WTC11 (cell line): ENCODE data around the gene FAHD1. TPM values are rescaled to one million over a fixed set of nuclear protein-coding genes. Genes with fewer than 3 reads are reported as not detected.

Source experiments
- ELF4 ChIP-seq: sonication (generic); formaldehyde crosslinking; IDR thresholded peaks from 2 replicates; pipeline ENCODE4 v1.8.1; 2022; ENCODE audit warnings: low read depth, mild to moderate bottlenecking, moderate library complexity, missing genetic modification reagents
- FOXK1 ChIP-seq: sonication (generic); formaldehyde crosslinking; IDR thresholded peaks from 2 replicates; pipeline ENCODE4 v1.8.0; 2022; ENCODE audit warnings: mild to moderate bottlenecking, moderate library complexity, missing genetic modification reagents
- GRHL2 ChIP-seq: fragments of 250-450 bp; sonication (Bioruptor Pico); IDR thresholded peaks from 2 replicates; pipeline ENCODE4 v1.8.0; 2022; ENCODE audit warnings: mild to moderate bottlenecking, moderate library complexity; ENCODE audit not compliant: insufficient replicate concordance, severe bottlenecking
- IRF2 ChIP-seq: sonication (generic); formaldehyde crosslinking; IDR thresholded peaks from 2 replicates; pipeline ENCODE4 v1.8.0; 2022; ENCODE audit warnings: low read depth, missing genetic modification reagents, borderline replicate concordance
- KAT7 ChIP-seq: sonication (generic); formaldehyde crosslinking; IDR thresholded peaks from 2 replicates; pipeline ENCODE4 v1.8.1; 2023; ENCODE audit warnings: missing genetic modification reagents, mild to moderate bottlenecking, borderline replicate concordance
- MXD4 ChIP-seq: fragments of 250-450 bp; sonication (Bioruptor Pico); IDR thresholded peaks from 2 replicates; pipeline ENCODE4 v1.8.0; 2021; ENCODE audit warnings: mild to moderate bottlenecking, moderate library complexity, borderline replicate concordance
- SMAD4 ChIP-seq: sonication (generic); formaldehyde crosslinking; IDR thresholded peaks from 2 replicates; pipeline ENCODE4 v1.8.0; 2022; ENCODE audit warnings: mild to moderate bottlenecking, missing genetic modification reagents
- TEAD1 ChIP-seq: sonication (generic); formaldehyde crosslinking; IDR thresholded peaks from 2 replicates; pipeline ENCODE4 v1.8.0; 2022; ENCODE audit warnings: mild to moderate bottlenecking, missing genetic modification reagents
- ZNF263 ChIP-seq: sonication (generic); formaldehyde crosslinking; IDR thresholded peaks from 2 replicates; pipeline ENCODE4 v1.8.1; 2022; ENCODE audit warnings: low read depth, mild to moderate bottlenecking, moderate library complexity, missing genetic modification reagents
- total RNA-seq: library from RNA; stranded (reverse); gene quantifications from 3 replicates; pipeline ENCODE4 v1.2.3, GENCODE V29; 2021
- TF ChIP-seq, protein P1 (sequence below): sonication (generic); formaldehyde crosslinking; conservative IDR thresholded peaks from 2 replicates; pipeline ENCODE4 v1.8.1; 2023; ENCODE audit warnings: mild to moderate bottlenecking, low read depth, missing genetic modification reagents, moderate library complexity
- TF ChIP-seq, protein P2 (sequence below): sonication (generic); formaldehyde crosslinking; IDR thresholded peaks from 2 replicates; pipeline ENCODE4 v1.8.1; 2022; ENCODE audit warnings: mild to moderate bottlenecking, missing genetic modification reagents, moderate library complexity, borderline replicate concordance
- TF ChIP-seq, protein P3 (sequence below): fragments of 200-600 bp; IDR thresholded peaks from 2 replicates; pipeline ENCODE4 v1.8.0; 2022; ENCODE audit warnings: antibody characterized with exemption
- TF ChIP-seq, protein P4 (sequence below): sonication (generic); formaldehyde crosslinking; IDR thresholded peaks from 2 replicates; pipeline ENCODE4 v1.8.1; 2022; ENCODE audit warnings: mild to moderate bottlenecking, moderate library complexity, missing genetic modification reagents
- TF ChIP-seq, protein P5 (sequence below): sonication (generic); formaldehyde crosslinking; IDR thresholded peaks from 2 replicates; pipeline ENCODE4 v1.8.0; 2022; ENCODE audit warnings: mild to moderate bottlenecking, missing genetic modification reagents
- TF ChIP-seq, protein P6 (sequence below): sonication (generic); formaldehyde crosslinking; IDR thresholded peaks from 2 replicates; pipeline ENCODE4 v1.8.1; 2022; ENCODE audit warnings: low read depth, missing genetic modification reagents, borderline replicate concordance

Gene FAHD1
- total RNA-seq, 1 experiment from 2014 or later = 14.3 TPM

DNA sequence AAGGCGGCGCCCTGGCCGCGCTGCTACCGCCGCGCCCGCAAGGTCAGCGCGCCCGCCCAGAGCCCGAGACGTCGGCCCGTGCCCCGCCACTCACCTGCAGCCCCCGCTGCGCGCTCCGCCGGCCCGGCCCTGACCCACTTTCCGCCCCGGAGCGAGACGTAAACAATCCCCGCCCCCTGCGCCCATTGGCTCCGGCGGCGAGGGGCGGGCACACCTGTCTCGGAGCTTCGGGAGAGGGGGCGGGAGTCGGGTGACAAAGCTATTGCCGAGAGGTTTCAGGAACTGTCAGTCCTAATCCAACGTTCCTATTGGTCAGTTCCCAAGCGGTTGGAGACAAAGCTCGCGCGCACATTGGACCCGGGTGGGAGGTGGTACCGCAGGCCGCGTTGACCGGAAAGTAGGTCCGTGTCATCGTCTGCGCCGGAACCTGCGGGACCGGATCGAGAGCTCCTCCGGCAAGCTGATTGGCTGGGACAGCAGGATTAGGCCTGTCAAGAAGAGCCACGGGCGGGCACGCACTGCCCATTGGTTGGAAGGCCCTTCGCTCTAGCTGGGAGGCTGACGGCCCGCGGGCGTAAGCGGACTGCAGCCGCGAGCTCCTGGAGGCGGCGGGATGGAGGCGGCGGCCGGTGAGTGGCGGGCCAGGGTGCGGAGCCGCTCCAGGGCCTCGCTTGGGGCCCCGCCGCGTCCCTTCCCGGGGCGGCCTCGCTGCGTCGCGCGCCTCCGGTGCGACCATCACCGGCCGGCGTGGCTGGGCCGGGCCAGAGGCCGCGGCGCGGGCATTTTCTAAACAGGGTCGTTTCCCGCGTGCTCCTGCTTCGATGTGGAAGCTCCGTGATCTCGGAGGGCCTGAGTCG is 44.4 kb upstream of the FAHD1 start, which contains the start of the genes NUBP2 and SPSB3 (continued):
- TF ChIP-seq, protein P1, sequence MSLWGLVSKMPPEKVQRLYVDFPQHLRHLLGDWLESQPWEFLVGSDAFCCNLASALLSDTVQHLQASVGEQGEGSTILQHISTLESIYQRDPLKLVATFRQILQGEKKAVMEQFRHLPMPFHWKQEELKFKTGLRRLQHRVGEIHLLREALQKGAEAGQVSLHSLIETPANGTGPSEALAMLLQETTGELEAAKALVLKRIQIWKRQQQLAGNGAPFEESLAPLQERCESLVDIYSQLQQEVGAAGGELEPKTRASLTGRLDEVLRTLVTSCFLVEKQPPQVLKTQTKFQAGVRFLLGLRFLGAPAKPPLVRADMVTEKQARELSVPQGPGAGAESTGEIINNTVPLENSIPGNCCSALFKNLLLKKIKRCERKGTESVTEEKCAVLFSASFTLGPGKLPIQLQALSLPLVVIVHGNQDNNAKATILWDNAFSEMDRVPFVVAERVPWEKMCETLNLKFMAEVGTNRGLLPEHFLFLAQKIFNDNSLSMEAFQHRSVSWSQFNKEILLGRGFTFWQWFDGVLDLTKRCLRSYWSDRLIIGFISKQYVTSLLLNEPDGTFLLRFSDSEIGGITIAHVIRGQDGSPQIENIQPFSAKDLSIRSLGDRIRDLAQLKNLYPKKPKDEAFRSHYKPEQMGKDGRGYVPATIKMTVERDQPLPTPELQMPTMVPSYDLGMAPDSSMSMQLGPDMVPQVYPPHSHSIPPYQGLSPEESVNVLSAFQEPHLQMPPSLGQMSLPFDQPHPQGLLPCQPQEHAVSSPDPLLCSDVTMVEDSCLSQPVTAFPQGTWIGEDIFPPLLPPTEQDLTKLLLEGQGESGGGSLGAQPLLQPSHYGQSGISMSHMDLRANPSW (CRISPR knock-in tag) = no peak
- TF ChIP-seq, protein P2, sequence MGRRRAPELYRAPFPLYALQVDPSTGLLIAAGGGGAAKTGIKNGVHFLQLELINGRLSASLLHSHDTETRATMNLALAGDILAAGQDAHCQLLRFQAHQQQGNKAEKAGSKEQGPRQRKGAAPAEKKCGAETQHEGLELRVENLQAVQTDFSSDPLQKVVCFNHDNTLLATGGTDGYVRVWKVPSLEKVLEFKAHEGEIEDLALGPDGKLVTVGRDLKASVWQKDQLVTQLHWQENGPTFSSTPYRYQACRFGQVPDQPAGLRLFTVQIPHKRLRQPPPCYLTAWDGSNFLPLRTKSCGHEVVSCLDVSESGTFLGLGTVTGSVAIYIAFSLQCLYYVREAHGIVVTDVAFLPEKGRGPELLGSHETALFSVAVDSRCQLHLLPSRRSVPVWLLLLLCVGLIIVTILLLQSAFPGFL = no peak
- TF ChIP-seq MXD4 (no peak), SMAD4 (CRISPR knock-in tag) (no peak), TEAD1 (CRISPR knock-in tag) (no peak), IRF2 (CRISPR knock-in tag) (no peak), FOXK1 (CRISPR knock-in tag) (peak; percentile 97), ZNF263 (CRISPR knock-in tag) (no peak), ELF4 (CRISPR knock-in tag) (no peak), GRHL2 (CRISPR knock-in tag) (no peak), KAT7 (CRISPR knock-in tag) (no peak)
- TF ChIP-seq, protein P3, sequence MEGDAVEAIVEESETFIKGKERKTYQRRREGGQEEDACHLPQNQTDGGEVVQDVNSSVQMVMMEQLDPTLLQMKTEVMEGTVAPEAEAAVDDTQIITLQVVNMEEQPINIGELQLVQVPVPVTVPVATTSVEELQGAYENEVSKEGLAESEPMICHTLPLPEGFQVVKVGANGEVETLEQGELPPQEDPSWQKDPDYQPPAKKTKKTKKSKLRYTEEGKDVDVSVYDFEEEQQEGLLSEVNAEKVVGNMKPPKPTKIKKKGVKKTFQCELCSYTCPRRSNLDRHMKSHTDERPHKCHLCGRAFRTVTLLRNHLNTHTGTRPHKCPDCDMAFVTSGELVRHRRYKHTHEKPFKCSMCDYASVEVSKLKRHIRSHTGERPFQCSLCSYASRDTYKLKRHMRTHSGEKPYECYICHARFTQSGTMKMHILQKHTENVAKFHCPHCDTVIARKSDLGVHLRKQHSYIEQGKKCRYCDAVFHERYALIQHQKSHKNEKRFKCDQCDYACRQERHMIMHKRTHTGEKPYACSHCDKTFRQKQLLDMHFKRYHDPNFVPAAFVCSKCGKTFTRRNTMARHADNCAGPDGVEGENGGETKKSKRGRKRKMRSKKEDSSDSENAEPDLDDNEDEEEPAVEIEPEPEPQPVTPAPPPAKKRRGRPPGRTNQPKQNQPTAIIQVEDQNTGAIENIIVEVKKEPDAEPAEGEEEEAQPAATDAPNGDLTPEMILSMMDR = no peak
- TF ChIP-seq, protein P4, sequence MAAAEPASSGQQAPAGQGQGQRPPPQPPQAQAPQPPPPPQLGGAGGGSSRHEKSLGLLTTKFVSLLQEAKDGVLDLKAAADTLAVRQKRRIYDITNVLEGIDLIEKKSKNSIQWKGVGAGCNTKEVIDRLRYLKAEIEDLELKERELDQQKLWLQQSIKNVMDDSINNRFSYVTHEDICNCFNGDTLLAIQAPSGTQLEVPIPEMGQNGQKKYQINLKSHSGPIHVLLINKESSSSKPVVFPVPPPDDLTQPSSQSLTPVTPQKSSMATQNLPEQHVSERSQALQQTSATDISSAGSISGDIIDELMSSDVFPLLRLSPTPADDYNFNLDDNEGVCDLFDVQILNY (CRISPR knock-in tag) = no peak
- TF ChIP-seq, protein P5, sequence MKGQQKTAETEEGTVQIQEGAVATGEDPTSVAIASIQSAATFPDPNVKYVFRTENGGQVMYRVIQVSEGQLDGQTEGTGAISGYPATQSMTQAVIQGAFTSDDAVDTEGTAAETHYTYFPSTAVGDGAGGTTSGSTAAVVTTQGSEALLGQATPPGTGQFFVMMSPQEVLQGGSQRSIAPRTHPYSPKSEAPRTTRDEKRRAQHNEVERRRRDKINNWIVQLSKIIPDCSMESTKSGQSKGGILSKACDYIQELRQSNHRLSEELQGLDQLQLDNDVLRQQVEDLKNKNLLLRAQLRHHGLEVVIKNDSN (CRISPR knock-in tag) = no peak
- TF ChIP-seq, protein P6, sequence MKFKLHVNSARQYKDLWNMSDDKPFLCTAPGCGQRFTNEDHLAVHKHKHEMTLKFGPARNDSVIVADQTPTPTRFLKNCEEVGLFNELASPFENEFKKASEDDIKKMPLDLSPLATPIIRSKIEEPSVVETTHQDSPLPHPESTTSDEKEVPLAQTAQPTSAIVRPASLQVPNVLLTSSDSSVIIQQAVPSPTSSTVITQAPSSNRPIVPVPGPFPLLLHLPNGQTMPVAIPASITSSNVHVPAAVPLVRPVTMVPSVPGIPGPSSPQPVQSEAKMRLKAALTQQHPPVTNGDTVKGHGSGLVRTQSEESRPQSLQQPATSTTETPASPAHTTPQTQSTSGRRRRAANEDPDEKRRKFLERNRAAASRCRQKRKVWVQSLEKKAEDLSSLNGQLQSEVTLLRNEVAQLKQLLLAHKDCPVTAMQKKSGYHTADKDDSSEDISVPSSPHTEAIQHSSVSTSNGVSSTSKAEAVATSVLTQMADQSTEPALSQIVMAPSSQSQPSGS (CRISPR knock-in tag) = no peak
